T-helper 2 cell (primary cell): ENCODE results near the gene PTPN14.
"Not testable (repeated sequence)": the region's sequence is repeated elsewhere in the genome, so short reads cannot be mapped to it uniquely, and the experiment has no call there.

ENCODE experiments used
- DNase-seq, 5 experiments: peaks; one replicate each; pipeline versions ENCODE4 v3.0.0 to v3.0.0-alpha.2; 2012 to 2022

The PTPN14 gene

GRCh38 chr1:214509622-214510021 is 41.8 kb downstream of the PTPN14 start:
- not testable (repeated sequence) for DNase-seq

- no peak for DNase-seq
Measured at GRCh38 chr1:214506972-214507431, 44.4 kb downstream of the PTPN14 start.

GRCh38 chr1:214505134-214505533 is 46.3 kb downstream of the PTPN14 start:
- no peak for DNase-seq

- no peak for DNase-seq
Measured at GRCh38 chr1:214504330-214504729, 47.1 kb downstream of the PTPN14 start.

GRCh38 chr1:214503553-214503952 is 47.8 kb downstream of the PTPN14 start:
- DNase-seq = no peak

- DNase-seq = no peak
Measured at GRCh38 chr1:214500340-214501055, 50.9 kb downstream of the PTPN14 start.

GRCh38 chr1:214499732-214500131 is 51.7 kb downstream of the PTPN14 start:
- no peak for DNase-seq

GRCh38 chr1:214498021-214498420 is 53.4 kb downstream of the PTPN14 start:
- DNase-seq = no peak

GRCh38 chr1:214496126-214496525 is 55.3 kb downstream of the PTPN14 start:
- no peak for DNase-seq

GRCh38 chr1:214494706-214495105 is 56.7 kb downstream of the PTPN14 start:
- no peak for DNase-seq

- not testable (repeated sequence) for DNase-seq
Measured at GRCh38 chr1:214494179-214494578, 57.2 kb downstream of the PTPN14 start.

- DNase-seq = no peak
Measured at GRCh38 chr1:214493126-214493796, 58.1 kb downstream of the PTPN14 start.

- no peak for DNase-seq
Measured at GRCh38 chr1:214492401-214493075, 58.9 kb downstream of the PTPN14 start.

- no peak for DNase-seq
Measured at GRCh38 chr1:214491468-214492146, 59.8 kb downstream of the PTPN14 start.

GRCh38 chr1:214485151-214485550 is 66.3 kb downstream of the PTPN14 start:
- no peak for DNase-seq

- DNase-seq = peak in 1 of 5 experiments; percentile 8
Measured at GRCh38 chr1:214483180-214483579, 68.2 kb downstream of the PTPN14 start.

GRCh38 chr1:214481983-214482634 is 69.3 kb downstream of the PTPN14 start:
- DNase-seq = not testable (repeated sequence)

- no peak for DNase-seq
Measured at GRCh38 chr1:214476986-214477870, 74.2 kb downstream of the PTPN14 start.

GRCh38 chr1:214476229-214476985 is 75.0 kb downstream of the PTPN14 start:
- no peak for DNase-seq

GRCh38 chr1:214475746-214476145 is 75.7 kb downstream of the PTPN14 start:
- DNase-seq = no peak

GRCh38 chr1:214475331-214475730 is 76.1 kb downstream of the PTPN14 start:
- no peak for DNase-seq
